Measurements from ENCODE around the gene BTNL3.
"Not testable (repeated sequence)": the region's sequence is repeated elsewhere in the genome, so short reads cannot be mapped to it uniquely, and the experiment has no call there.

BTNL3 gene, protein sequence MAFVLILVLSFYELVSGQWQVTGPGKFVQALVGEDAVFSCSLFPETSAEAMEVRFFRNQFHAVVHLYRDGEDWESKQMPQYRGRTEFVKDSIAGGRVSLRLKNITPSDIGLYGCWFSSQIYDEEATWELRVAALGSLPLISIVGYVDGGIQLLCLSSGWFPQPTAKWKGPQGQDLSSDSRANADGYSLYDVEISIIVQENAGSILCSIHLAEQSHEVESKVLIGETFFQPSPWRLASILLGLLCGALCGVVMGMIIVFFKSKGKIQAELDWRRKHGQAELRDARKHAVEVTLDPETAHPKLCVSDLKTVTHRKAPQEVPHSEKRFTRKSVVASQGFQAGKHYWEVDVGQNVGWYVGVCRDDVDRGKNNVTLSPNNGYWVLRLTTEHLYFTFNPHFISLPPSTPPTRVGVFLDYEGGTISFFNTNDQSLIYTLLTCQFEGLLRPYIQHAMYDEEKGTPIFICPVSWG

GRCh38 chr5:180988592-180988991 lies at the start of gene BTNL3:
Gene BTNL3, plus strand, starts transcription at chr5:180988846. Its CDS starts 183 bp downstream, at chr5:180989029.
- no peak for DNase-seq (ENCODE audit: low read depth)

DNA sequence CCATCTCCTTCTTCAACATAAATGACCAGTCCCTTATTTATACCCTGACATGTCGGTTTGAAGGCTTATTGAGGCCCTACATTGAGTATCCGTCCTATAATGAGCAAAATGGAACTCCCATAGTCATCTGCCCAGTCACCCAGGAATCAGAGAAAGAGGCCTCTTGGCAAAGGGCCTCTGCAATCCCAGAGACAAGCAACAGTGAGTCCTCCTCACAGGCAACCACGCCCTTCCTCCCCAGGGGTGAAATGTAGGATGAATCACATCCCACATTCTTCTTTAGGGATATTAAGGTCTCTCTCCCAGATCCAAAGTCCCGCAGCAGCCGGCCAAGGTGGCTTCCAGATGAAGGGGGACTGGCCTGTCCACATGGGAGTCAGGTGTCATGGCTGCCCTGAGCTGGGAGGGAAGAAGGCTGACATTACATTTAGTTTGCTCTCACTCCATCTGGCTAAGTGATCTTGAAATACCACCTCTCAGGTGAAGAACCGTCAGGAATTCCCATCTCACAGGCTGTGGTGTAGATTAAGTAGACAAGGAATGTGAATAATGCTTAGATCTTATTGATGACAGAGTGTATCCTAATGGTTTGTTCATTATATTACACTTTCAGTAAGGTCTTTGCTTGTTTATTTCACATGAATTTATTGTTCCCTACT lies 38.2 kb upstream of the BTNL3 start:
- DNase-seq (ENCODE audit: low read depth): no peak

GRCh38 chr5:180959661-180960060 lies 29.0 kb upstream of the BTNL3 start:
- no peak for DNase-seq (ENCODE audit: low read depth)

DNA sequence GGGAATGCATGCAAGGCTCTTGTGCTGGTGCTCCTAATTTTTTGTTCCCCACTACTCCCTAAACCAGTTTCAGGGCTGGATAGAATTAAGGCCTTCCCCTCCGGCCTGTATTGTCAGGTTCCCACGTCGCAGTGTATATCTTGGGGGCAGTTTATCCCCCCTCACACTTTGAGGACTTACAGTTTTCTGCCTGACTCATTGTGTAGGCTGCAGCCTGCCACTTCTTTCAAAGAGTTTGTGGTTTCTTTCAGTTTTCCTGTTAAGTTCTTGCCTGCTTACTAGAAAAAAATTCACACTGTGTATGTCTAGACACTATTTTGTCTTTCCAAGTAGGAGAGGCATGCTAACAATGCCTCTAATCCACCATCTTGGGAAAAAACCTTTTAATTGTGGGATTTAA lies 28.4 kb upstream of the BTNL3 start:
- DNase-seq (ENCODE audit: low read depth): no peak

DNA sequence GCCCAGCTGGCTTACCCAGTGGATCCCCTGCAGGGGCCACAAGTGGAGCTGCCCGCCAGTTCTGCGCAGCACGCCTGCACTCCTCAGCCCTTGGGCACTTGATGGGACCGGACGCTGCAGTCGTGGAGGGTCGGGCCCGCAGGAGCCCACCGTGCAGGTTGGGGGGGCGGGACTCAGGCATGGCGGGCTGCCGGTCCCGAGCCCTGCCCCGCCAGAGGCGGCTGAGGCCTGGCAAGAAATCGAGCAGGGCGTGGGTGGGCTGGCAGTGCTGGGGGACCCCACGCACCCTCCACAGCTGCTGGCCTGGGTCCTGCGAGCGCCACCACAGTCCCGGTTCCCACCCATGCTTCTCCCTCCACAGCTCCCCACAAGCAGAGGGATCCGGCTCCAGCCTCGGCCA lies 19.2 kb upstream of the BTNL3 start:
- DNase-seq (ENCODE audit: low read depth): no peak

- DNase-seq (ENCODE audit: low read depth): no peak
Measured at GRCh38 chr5:180970336-180970735, 18.3 kb upstream of the BTNL3 start.

DNA sequence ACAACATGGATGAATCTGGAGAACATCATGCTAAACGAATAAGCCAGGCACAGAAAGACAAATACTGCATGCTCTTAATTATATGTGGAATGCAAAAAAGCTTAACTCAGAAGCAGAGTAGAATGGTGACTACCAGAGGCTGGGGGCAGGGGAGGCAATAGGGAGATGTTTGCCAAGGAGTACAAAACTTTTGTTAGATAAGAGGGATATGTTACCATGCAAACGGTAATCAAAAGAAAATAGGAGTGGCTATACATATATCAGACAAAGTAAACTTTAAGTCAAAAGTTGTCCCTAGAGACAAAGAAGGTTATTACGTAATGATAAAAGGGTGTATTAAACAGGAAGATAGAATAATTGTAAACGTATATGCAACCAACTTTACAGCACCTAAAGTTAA lies 17.8 kb upstream of the BTNL3 start:
- DNase-seq (ENCODE audit: low read depth): no peak

GRCh38 chr5:180974612-180975315 lies 13.9 kb upstream of the BTNL3 start:
- DNase-seq (ENCODE audit: low read depth): no peak

- DNase-seq (ENCODE audit: low read depth): no peak
Measured at GRCh38 chr5:180975338-180975737, 13.3 kb upstream of the BTNL3 start.

DNA sequence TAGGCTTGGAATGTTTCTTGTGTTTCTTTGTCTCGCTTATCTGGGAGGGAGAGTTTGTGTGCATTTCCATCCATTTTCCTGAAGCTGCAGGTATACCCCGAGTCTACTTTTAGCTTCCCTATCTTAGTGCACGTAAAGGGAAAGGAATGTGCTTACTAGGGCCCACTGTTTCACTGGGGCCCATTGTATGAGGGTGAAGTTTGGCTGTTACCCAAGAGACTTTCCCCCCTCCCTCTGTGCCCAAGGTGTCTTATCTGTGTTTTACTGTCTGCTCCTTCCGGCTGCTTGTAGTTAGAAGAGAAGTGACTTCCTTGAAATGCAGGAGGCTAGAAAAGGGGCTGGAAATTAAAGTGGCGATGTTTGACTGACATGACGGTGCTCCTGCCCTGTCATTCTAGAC lies 12.1 kb upstream of the BTNL3 start:
- no peak for DNase-seq (ENCODE audit: low read depth)

DNA sequence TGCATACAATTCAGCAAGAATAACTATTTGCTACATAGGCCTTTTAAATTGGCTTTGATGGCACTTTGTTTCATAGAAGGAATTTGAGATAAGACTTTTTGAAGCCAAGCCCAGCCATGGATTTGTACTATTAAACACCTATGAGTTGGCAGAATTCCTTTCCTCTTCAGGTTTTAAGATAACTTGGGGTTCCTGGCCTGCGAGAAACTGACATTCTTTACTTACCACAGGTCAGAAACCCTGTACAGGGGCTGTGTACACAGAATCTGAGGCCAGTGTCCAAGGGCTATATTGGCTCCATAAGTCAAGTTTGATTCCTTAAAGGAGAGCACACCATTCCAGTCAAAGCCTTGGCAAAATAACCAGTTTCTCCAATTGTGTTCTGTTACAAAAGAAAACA lies 10.8 kb upstream of the BTNL3 start:
- no peak for DNase-seq (ENCODE audit: low read depth)

DNA sequence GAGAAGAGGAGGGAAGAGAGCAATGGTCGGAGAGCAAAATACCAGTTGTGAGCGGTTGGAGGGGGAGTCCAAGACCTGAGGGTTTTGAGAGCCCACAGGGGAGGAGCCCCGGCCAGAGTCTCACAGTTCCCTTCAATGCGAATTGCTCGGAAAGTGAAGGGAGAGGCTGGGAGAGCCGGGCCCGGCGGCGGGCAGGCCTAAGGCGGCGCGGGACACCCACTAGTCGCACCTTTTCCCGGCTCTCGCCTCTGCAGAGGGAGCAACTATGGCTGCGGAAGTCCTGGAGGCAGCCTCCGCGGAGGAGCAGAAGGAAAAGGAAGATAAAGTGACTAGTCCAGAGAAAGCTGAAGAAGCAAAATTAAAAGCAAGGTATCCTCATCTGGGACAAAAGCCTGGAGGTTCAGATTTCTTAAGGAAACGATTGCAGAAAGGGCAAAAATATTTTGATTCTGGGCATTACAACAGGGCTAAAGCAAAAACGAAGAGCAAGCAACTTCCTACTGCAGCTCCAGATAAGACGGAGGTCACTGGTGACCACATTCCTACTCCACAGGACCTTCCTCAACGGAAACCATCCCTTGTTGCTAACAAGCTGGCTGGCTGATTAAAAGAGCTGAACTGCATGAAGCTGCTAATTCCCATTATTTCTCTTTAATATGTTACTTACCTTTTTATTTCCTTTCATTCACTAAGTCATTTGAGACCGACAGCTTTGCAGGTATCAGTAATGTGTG lies 6.5 kb upstream of the BTNL3 start:
- no peak for DNase-seq (ENCODE audit: low read depth)

GRCh38 chr5:180988016-180988415 lies 630 bp upstream of the BTNL3 start:
- no peak for DNase-seq (ENCODE audit: low read depth)

GRCh38 chr5:180990086-180990881 lies 1.6 kb downstream of the BTNL3 start:
- no peak for DNase-seq (ENCODE audit: low read depth)

DNA sequence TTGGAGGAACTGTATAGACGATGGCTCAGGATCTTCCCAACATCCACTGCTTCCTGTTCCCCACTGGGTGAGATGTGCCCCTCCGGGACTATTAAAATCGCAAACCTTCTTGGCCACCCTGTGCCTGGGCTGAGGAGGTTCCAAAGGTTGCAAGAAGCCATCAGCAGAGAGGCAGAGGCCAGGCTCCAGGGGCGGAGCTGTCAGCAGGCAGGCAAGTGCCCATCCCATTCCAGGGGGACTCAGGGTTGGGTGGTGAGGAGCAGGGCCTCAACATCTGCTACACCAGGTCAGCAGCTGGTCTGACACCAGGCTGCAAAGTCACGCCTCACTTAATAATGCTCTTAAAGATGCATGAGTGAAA lies 2.2 kb downstream of the BTNL3 start:
- DNase-seq (ENCODE audit: low read depth): no peak

DNA sequence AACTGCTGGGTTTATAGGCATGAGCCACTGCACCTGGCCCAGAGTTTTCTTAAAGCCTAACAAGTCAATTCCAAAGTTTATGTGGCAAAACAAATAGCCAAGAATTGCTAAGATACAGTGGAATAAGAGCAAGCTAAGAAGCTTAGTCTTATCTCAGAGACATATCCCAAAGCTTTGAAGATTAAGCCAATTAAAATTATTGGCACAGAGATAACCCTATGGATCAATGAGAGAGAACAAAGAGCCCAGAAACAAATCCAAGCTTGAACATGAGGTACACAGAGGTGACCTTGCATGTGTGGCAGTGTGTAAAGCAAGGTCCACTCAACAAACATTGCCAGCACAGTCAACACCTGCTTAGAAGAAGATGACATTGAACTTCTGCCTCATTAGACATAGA lies 13.3 kb downstream of the BTNL3 start:
- no peak for DNase-seq (ENCODE audit: low read depth)

DNA sequence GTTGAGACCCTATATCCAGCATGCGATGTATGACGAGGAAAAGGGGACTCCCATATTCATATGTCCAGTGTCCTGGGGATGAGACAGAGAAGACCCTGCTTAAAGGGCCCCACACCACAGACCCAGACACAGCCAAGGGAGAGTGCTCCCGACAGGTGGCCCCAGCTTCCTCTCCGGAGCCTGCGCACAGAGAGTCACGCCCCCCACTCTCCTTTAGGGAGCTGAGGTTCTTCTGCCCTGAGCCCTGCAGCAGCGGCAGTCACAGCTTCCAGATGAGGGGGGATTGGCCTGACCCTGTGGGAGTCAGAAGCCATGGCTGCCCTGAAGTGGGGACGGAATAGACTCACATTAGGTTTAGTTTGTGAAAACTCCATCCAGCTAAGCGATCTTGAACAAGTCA lies 17.1 kb downstream of the BTNL3 start:
- no peak for DNase-seq (ENCODE audit: low read depth)

GRCh38 chr5:181008136-181008535 lies 19.5 kb downstream of the BTNL3 start:
- no peak for DNase-seq (ENCODE audit: low read depth)

GRCh38 chr5:181010018-181010417 lies 21.4 kb downstream of the BTNL3 start:
- not testable (repeated sequence) for DNase-seq (ENCODE audit: low read depth)

- DNase-seq (ENCODE audit: low read depth): not testable (repeated sequence)
Measured at GRCh38 chr5:181014654-181015053, 26.0 kb downstream of the BTNL3 start.

DNA sequence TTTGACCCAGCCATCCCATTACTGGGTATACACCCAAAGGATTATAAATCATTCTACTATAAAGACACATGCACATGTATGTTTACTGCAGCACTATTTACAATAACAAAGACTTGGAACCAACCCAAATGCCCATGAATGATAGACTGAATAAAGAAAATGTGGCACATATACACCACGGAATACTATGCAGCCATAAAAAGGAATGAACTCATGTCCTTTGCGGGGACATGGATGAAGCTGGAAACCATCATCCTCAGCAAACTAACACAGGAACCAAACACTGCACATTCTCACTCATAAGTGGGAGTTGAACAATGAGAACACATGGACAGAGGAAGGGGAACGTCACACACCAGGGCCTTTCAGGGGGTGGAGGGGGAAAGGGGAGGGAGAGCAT lies 28.8 kb downstream of the BTNL3 start:
- DNase-seq (ENCODE audit: low read depth): not testable (repeated sequence)

Data from activated T-cell treated with anti-CD3 and anti-CD28 coated beads for 24 hours (primary cell).